Measurements from ENCODE around the gene LENG1.
A peak's percentile ranks its signal among the peaks of the same experiment; 100 is the strongest.

The LENG1 gene

GRCh38 chr19:54125713-54126112, 33.8 kb downstream of the LENG1 start:
- Mint-ChIP-seq H3K4me1 (no peaks in the 10 kb centered on the region), H3K36me3 (peaks cover 79% of the 10 kb centered on the region), H3K4me3 (no peak overlapping the region), H3K9me3 (no peaks in the 10 kb centered on the region), H3K27me3 (no peaks in the 10 kb centered on the region), H3K27ac (no peak overlapping the region)
- no peak for ATAC-seq

GRCh38 chr19:54124393-54124792, 35.1 kb downstream of the LENG1 start:
- Mint-ChIP-seq H3K27ac (no peak overlapping the region), H3K4me1 (no peaks in the 10 kb centered on the region), H3K4me3 (no peak overlapping the region), H3K36me3 (peaks cover 86% of the 10 kb centered on the region), H3K27me3 (no peaks in the 10 kb centered on the region), H3K9me3 (no peaks in the 10 kb centered on the region)
- ATAC-seq = no peak

- Mint-ChIP-seq H3K27me3 (no peaks in the 10 kb centered on the region), H3K4me3 (no peak overlapping the region), H3K4me1 (no peaks in the 10 kb centered on the region), H3K9me3 (no peaks in the 10 kb centered on the region), H3K27ac (no peak overlapping the region), H3K36me3 (peaks cover 82% of the 10 kb centered on the region)
- ATAC-seq = no peak
These were observed 35.8 kb downstream of the LENG1 start for GRCh38 chr19:54123682-54124081.

- H3K36me3 Mint-ChIP-seq = peaks cover 73% of the 10 kb centered on the region
- H3K27ac Mint-ChIP-seq = no peak overlapping the region
These were observed 38.3 kb downstream of the LENG1 start for GRCh38 chr19:54121259-54121658.

GRCh38 chr19:54115109-54116063, 44.1 kb downstream of the LENG1 start, which contains the start of the genes PRPF31 and TFPT:
Gene PRPF31, plus strand, starts transcription at chr19:54115754. Its CDS starts 2,525 bp downstream, at chr19:54118279.
Gene TFPT, minus strand, starts transcription at chr19:54115657. Its CDS starts 388 bp downstream, at chr19:54115269.
- Mint-ChIP-seq H3K36me3 (peaks cover 27% of the 10 kb centered on the region), H3K4me3 (peak within 1 kb of the TSS; percentile 86), H3K27ac (peak within 1 kb of the TSS; percentile 87), H3K27me3 (no peaks in the 10 kb centered on the region), H3K4me1 (peaks cover 43% of the 10 kb centered on the region), H3K9me3 (no peaks in the 10 kb centered on the region)
- peak; percentile 98 for ATAC-seq

More at GRCh38 chr19:54121259-54121658, 38.3 kb downstream of the LENG1 start:
- ATAC-seq = no peak
- Mint-ChIP-seq H3K27me3 (no peaks in the 10 kb centered on the region), H3K4me1 (peaks cover 19% of the 10 kb centered on the region), H3K9me3 (no peaks in the 10 kb centered on the region), H3K4me3 (no peak overlapping the region)

- ATAC-seq = peak; percentile 45
- no peaks in the 10 kb centered on the region for H3K27me3 Mint-ChIP-seq
- peaks cover 27% of the 10 kb centered on the region for H3K36me3 Mint-ChIP-seq
- H3K4me1 Mint-ChIP-seq = peaks cover 43% of the 10 kb centered on the region
- no peaks in the 10 kb centered on the region for H3K9me3 Mint-ChIP-seq
- peak overlapping the region; percentile 87 for H3K27ac Mint-ChIP-seq
- peak overlapping the region; percentile 86 for H3K4me3 Mint-ChIP-seq
These were observed 45.0 kb downstream of the LENG1 start for GRCh38 chr19:54114340-54115108.

- Mint-ChIP-seq H3K27me3 (no peaks in the 10 kb centered on the region), H3K4me1 (peaks cover 33% of the 10 kb centered on the region), H3K9me3 (no peaks in the 10 kb centered on the region), H3K4me3 (no peak overlapping the region), H3K27ac (no peak overlapping the region), H3K36me3 (peaks cover 58% of the 10 kb centered on the region)
- ATAC-seq = no peak
These were observed 49.9 kb downstream of the LENG1 start for GRCh38 chr19:54109651-54110050.

- Mint-ChIP-seq H3K27me3 (no peaks in the 10 kb centered on the region), H3K4me1 (peaks cover 25% of the 10 kb centered on the region), H3K9me3 (no peaks in the 10 kb centered on the region), H3K27ac (no peak overlapping the region), H3K4me3 (no peak overlapping the region), H3K36me3 (peaks cover 58% of the 10 kb centered on the region)
- ATAC-seq = no peak
These were observed 51.0 kb downstream of the LENG1 start for GRCh38 chr19:54108496-54108895.

GRCh38 chr19:54107876-54108490, 51.5 kb downstream of the LENG1 start:
- no peak for ATAC-seq
- Mint-ChIP-seq H3K27ac (no peak overlapping the region), H3K4me1 (peaks cover 30% of the 10 kb centered on the region), H3K9me3 (no peaks in the 10 kb centered on the region), H3K36me3 (peaks cover 58% of the 10 kb centered on the region), H3K4me3 (no peak overlapping the region), H3K27me3 (no peaks in the 10 kb centered on the region)

- Mint-ChIP-seq H3K27me3 (no peaks in the 10 kb centered on the region), H3K9me3 (no peaks in the 10 kb centered on the region), H3K4me1 (peaks cover 30% of the 10 kb centered on the region), H3K36me3 (peaks cover 58% of the 10 kb centered on the region), H3K4me3 (no peak overlapping the region), H3K27ac (no peak overlapping the region)
- ATAC-seq = no peak
These were observed 52.8 kb downstream of the LENG1 start for GRCh38 chr19:54106716-54107115.

GRCh38 chr19:54105796-54106195, 53.7 kb downstream of the LENG1 start:
- peaks cover 30% of the 10 kb centered on the region for H3K4me1 Mint-ChIP-seq
- H3K36me3 Mint-ChIP-seq = peaks cover 54% of the 10 kb centered on the region
- no peak overlapping the region for H3K27ac Mint-ChIP-seq
- H3K4me3 Mint-ChIP-seq = no peak overlapping the region
- ATAC-seq = no peak
- no peaks in the 10 kb centered on the region for H3K27me3 Mint-ChIP-seq
- H3K9me3 Mint-ChIP-seq = no peaks in the 10 kb centered on the region

All from stimulated activated memory B cell treated with anti-CD40 and anti-IgM and Interleukin-4, amounts not matched to agents 10 μg/mL and 1 μg/mL and 100 μg/mL, for 72 hours (primary cell).